Measurements from ENCODE around the gene USP31. TPM values are rescaled to one million over a fixed set of nuclear protein-coding genes. Genes with fewer than 3 reads are reported as not detected.

Gene USP31
- total RNA-seq, 1 experiment from 2014 or later: 11.3 TPM

- ChIA-PET POLR2A (no interaction called here), CTCF (no interaction called here)
- Histone ChIP-seq H3K4me1 (no peaks in the 10 kb centered on the region), H3K9me3 (no peaks in the 10 kb centered on the region), H3K36me3 (ENCODE audit: control insufficient read depth, insufficient read depth, low read length) (no peaks in the 10 kb centered on the region), H3K27me3 (replicated peaks; ENCODE audit: control insufficient read depth, insufficient read depth, low read length) (no peaks in the 10 kb centered on the region), H3K4me3 (ENCODE audit: low read depth, low read length) (no peak overlapping the region)
- no peaks in the 10 kb centered on the region for H3K9me3 Mint-ChIP-seq (ENCODE audit: unreplicated experiment)
- no peaks in the 10 kb centered on the region for H3K36me3 Mint-ChIP-seq (ENCODE audit: insufficient read depth, unreplicated experiment)
- DNase-seq: no peak
- H3K4me3 Mint-ChIP-seq (ENCODE audit: unreplicated experiment): no peak overlapping the region
- TF ChIP-seq CTCF (IDR thresholded peaks at IDR 0.05; ENCODE audit: insufficient read depth in 1 of 2, low read depth in 1 of 2, low read length in 1 of 2, severe bottlenecking in 1 of 2, unreplicated experiment in 1 of 2): no peak
- peaks cover 11% of the 10 kb centered on the region for H3K27me3 Mint-ChIP-seq (ENCODE audit: insufficient read depth, unreplicated experiment)
- intact Hi-C loops (cut with micrococcal nuclease; ENCODE audit: unreplicated experiment): no loop called here
- H3K4me1 Mint-ChIP-seq (ENCODE audit: low read depth, unreplicated experiment): no peaks in the 10 kb centered on the region
- BruUV-seq (replicated peaks): no TSS peak
- no peak overlapping the region for H3K27ac Mint-ChIP-seq (ENCODE audit: unreplicated experiment)
These were observed 134.7 kb downstream of the USP31 start for GRCh38 chr16:23014592-23014991.

Other genes with a start within 250 kb of the USP31 start
- not detected in 2 replicates for gene SCNN1G, start 33.3 kb upstream of the USP31 start, total RNA-seq (2022)
- not detected in 2 replicates for gene SCNN1B, start 152.8 kb upstream of the USP31 start, total RNA-seq (2022)